H1 (cell line): Measurements from ENCODE around the gene VAV2. TPM values are rescaled to one million over a fixed set of nuclear protein-coding genes. Genes with fewer than 3 reads are reported as not detected.

Source experiments
- CTCF ChIA-PET: fragments of 300-600 bp; sonication (Branson Sonifier 250); formaldehyde crosslinking; loops from one replicate; lab custom pipeline; 2021; ENCODE audit not compliant: partially characterized antibody; lab: Charles Lee
- POLR2A ChIA-PET: fragments of 300-600 bp; sonication (Branson Sonifier 250); formaldehyde crosslinking; loops from one replicate; lab custom pipeline; 2021; ENCODE audit warnings: inconsistent platforms; ENCODE audit not compliant: partially characterized antibody; lab: Charles Lee
- DNase-seq, 2 experiments: peaks; one replicate each; pipeline versions ENCODE4 v3.0.0 to v3.0.0-alpha.2; 2010 to 2022; ENCODE audit warnings: low spot score in 2 of 2, low read depth in 1 of 2, mixed read lengths in 1 of 2
- FAIRE-seq: peaks from 2 replicates; lab custom pipeline; 2011; peaks lifted over from hg19 to GRCh38; lab: Jason Lieb, UNC
- H2AFZ ChIP-seq: 2 replicates; pipeline ENCODE4 v1.8.1; 2012; ENCODE audit warnings: low read length, inconsistent platforms
- H2AK5ac ChIP-seq: 2 replicates; pipeline ENCODE4 v1.6.1; 2013; ENCODE audit warnings: low read depth, low read length
- H2BK120ac ChIP-seq: replicated peaks from 2 replicates; pipeline ENCODE3; 2013; ENCODE audit warnings: low read depth, low read length, inconsistent platforms
- H2BK12ac ChIP-seq: 2 replicates; pipeline ENCODE4 v1.6.1; 2013; ENCODE audit warnings: low read depth, low read length
- H2BK15ac ChIP-seq: 2 replicates; pipeline ENCODE4 v1.6.1; 2013; ENCODE audit warnings: low read length
- H2BK20ac ChIP-seq: 2 replicates; pipeline ENCODE4 v1.6.1; 2013; ENCODE audit warnings: low read length
- H2BK5ac ChIP-seq: 2 replicates; pipeline ENCODE4 v1.6.1; 2013; ENCODE audit warnings: low read depth, low read length
- H3K14ac ChIP-seq: 2 replicates; pipeline ENCODE4 v1.6.1; 2013; ENCODE audit warnings: inconsistent platforms; ENCODE audit not compliant: insufficient read length
- H3K18ac ChIP-seq: 2 replicates; pipeline ENCODE4 v1.6.1; 2013; ENCODE audit warnings: low read length; ENCODE audit errors: extremely low read depth
- H3K23ac ChIP-seq: 2 replicates; pipeline ENCODE4 v1.6.1; 2013; ENCODE audit warnings: inconsistent platforms; ENCODE audit not compliant: insufficient read length
- H3K23me2 ChIP-seq: 2 replicates; pipeline ENCODE4 v1.6.1; 2013; ENCODE audit warnings: low read depth, low read length
- H3K27ac ChIP-seq: 2 replicates; pipeline ENCODE4 v1.6.1; 2011; ENCODE audit warnings: low read depth, low read length, inconsistent platforms
- H3K27me3 ChIP-seq, 4 experiments: replicated peaks in 1 of 4; 1 replicate in 1 of 4; 2 replicates in 3 of 4; pipeline versions ENCODE4 v1.6.1 to v1.8.1; 2011 to 2013; ENCODE audit warnings: low read length in 3 of 4, mild to moderate bottlenecking in 3 of 4, inconsistent platforms in 2 of 4, mixed read lengths in 2 of 4, moderate library complexity in 1 of 4; ENCODE audit not compliant: control insufficient read depth in 3 of 4, insufficient read depth in 3 of 4; ENCODE audit errors: extremely low read depth in 1 of 4
- H3K36me3 ChIP-seq, 4 experiments: 2 replicates each; pipeline versions ENCODE4 v1.6.1 to v1.8.1; 2011 to 2013; ENCODE audit warnings: mild to moderate bottlenecking in 4 of 4, low read length in 3 of 4, moderate library complexity in 2 of 4, control low read depth in 1 of 4, inconsistent platforms in 1 of 4; ENCODE audit not compliant: insufficient read depth in 4 of 4, control insufficient read depth in 2 of 4
- H3K4ac ChIP-seq: replicated peaks from 2 replicates; pipeline ENCODE3; 2013; ENCODE audit warnings: low read length, low read depth, mixed read lengths, inconsistent platforms; ENCODE audit not compliant: insufficient read length
- H3K4me1 ChIP-seq, 4 experiments: replicated peaks in 1 of 4; 1 replicate in 1 of 4; 2 replicates in 3 of 4; pipeline versions ENCODE4 v1.6.1 to v1.8.1; 2011 to 2013; ENCODE audit warnings: low read length in 3 of 4, inconsistent platforms in 2 of 4, mixed read lengths in 1 of 4; ENCODE audit not compliant: insufficient read depth in 4 of 4, control insufficient read depth in 3 of 4
- H3K4me2 ChIP-seq, 2 experiments: 2 replicates each; pipeline versions ENCODE4 v1.6.1 to v1.8.1; 2011 to 2013; ENCODE audit warnings: low read depth in 2 of 2, low read length in 2 of 2, control low read depth in 1 of 2, inconsistent platforms in 1 of 2, mild to moderate bottlenecking in 1 of 2; ENCODE audit not compliant: insufficient read depth in 1 of 2
- H3K4me3 ChIP-seq, 4 experiments: fragments of 200-600, 300-600 bp in 1 of 4; sonication (generic), shearing (Covaris generic), sonication (Bioruptor Twin) in 1 of 4; 2 replicates each; pipeline versions ENCODE4 v1.5.1 to v1.8.1; 2011 to 2016; ENCODE audit warnings: low read length in 4 of 4, low read depth in 3 of 4, control low read depth in 2 of 4, inconsistent platforms in 2 of 4, mild to moderate bottlenecking in 2 of 4, mixed read lengths in 1 of 4, moderate library complexity in 1 of 4; ENCODE audit not compliant: insufficient read depth in 2 of 4; ENCODE audit errors: extremely low read depth in 1 of 4
- H3K56ac ChIP-seq: replicated peaks from 2 replicates; pipeline ENCODE3; 2013; ENCODE audit warnings: low read depth, mild to moderate bottlenecking, mixed read lengths, low read length, inconsistent platforms; ENCODE audit not compliant: insufficient read length
- H3K79me1 ChIP-seq: 2 replicates; pipeline ENCODE4 v1.6.1; 2013; ENCODE audit warnings: low read depth, low read length, control low read depth
- H3K79me2 ChIP-seq, 2 experiments: 2 replicates each; pipeline versions ENCODE4 v1.6.1 to v1.8.1; 2012 to 2013; ENCODE audit warnings: low read length in 2 of 2, mild to moderate bottlenecking in 2 of 2, inconsistent platforms in 1 of 2; ENCODE audit not compliant: insufficient read depth in 2 of 2, control insufficient read depth in 1 of 2
- H3K9ac ChIP-seq, 4 experiments: replicated peaks in 1 of 4; 1 replicate in 1 of 4; 2 replicates in 3 of 4; pipeline versions ENCODE4 v1.6.1 to v1.8.1; 2011 to 2013; ENCODE audit warnings: low read depth in 3 of 4, low read length in 3 of 4, control low read depth in 2 of 4, mild to moderate bottlenecking in 2 of 4, moderate library complexity in 2 of 4, inconsistent platforms in 1 of 4; ENCODE audit errors: extremely low read depth in 1 of 4
- H3K9me3 ChIP-seq, 2 experiments: 2 replicates each; pipeline versions ENCODE4 v1.6.1 to v1.8.1; 2012 to 2013; ENCODE audit warnings: mild to moderate bottlenecking in 2 of 2, moderate library complexity in 2 of 2, control low read depth in 1 of 2, inconsistent platforms in 1 of 2, low read depth in 1 of 2, low read length in 1 of 2, mixed read lengths in 1 of 2; ENCODE audit not compliant: insufficient read depth in 2 of 2
- H4K20me1 ChIP-seq, 2 experiments: replicated peaks in 1 of 2; 2 replicates each; pipeline versions ENCODE3 to v1.8.1; 2011 to 2013; ENCODE audit warnings: inconsistent platforms in 2 of 2, low read length in 2 of 2, mild to moderate bottlenecking in 1 of 2; ENCODE audit not compliant: insufficient read depth in 2 of 2, control insufficient read depth in 1 of 2
- H4K5ac ChIP-seq: 2 replicates; pipeline ENCODE4 v1.6.1; 2013; ENCODE audit warnings: low read length, low read depth, mixed read lengths, inconsistent platforms; ENCODE audit not compliant: insufficient read length
- H4K8ac ChIP-seq: 2 replicates; pipeline ENCODE4 v1.8.0; 2013; ENCODE audit warnings: mild to moderate bottlenecking, moderate library complexity, low read length, inconsistent platforms; ENCODE audit not compliant: insufficient read depth; ENCODE audit errors: extremely low read depth
- H4K91ac ChIP-seq: replicated peaks from 2 replicates; pipeline ENCODE3; 2013; ENCODE audit warnings: low read length, mixed read lengths, inconsistent platforms; ENCODE audit not compliant: insufficient read length
- ATF2 ChIP-seq: IDR thresholded peaks from 2 replicates; pipeline ENCODE4 v1.6.1; 2012; ENCODE audit warnings: low read length, inconsistent platforms
- BCL11A ChIP-seq, 2 experiments: IDR thresholded peaks; one replicate each; pipeline ENCODE4 v1.6.1; 2011; ENCODE audit warnings: low read depth in 2 of 2, low read length in 2 of 2, mild to moderate bottlenecking in 2 of 2
- CHD1 ChIP-seq: IDR thresholded peaks from 2 replicates; pipeline ENCODE4 v1.6.1; 2012; ENCODE audit warnings: low read depth, low read length, improper control_type of control experiment
- EGR1 ChIP-seq: IDR thresholded peaks from 2 replicates; pipeline ENCODE4 v1.6.1; 2011; ENCODE audit warnings: low read depth, low read length, borderline replicate concordance
- GABPA ChIP-seq: IDR thresholded peaks from 2 replicates; pipeline ENCODE4 v1.6.1; 2011; ENCODE audit warnings: mild to moderate bottlenecking, low read length, moderate library complexity, borderline replicate concordance; ENCODE audit not compliant: insufficient read depth
- MAFK ChIP-seq: IDR thresholded peaks from 2 replicates; pipeline ENCODE4 v1.6.1; 2012; ENCODE audit warnings: low read depth, mild to moderate bottlenecking, improper control_type of control experiment, low read length
- POLR2A ChIP-seq, 2 experiments: IDR thresholded peaks; 1 replicate in 1 of 2; 2 replicates in 1 of 2; pipeline ENCODE4 v1.6.1; 2011; ENCODE audit warnings: low read depth in 2 of 2, low read length in 2 of 2, mild to moderate bottlenecking in 2 of 2; ENCODE audit errors: control extremely low read depth in 1 of 2
- RFX5 ChIP-seq: IDR thresholded peaks from 2 replicates; pipeline ENCODE4 v1.6.1; 2011; ENCODE audit warnings: low read depth, low read length, improper control_type of control experiment, borderline replicate concordance
- SAP30 ChIP-seq: fragments of 300-600 bp; sonication (generic); IDR thresholded peaks from 2 replicates; pipeline ENCODE4 v1.7.1; 2012; ENCODE audit warnings: low read length, moderate library complexity, mild to moderate bottlenecking, inconsistent platforms; ENCODE audit not compliant: insufficient read depth, insufficient replicate concordance
- TAF1 ChIP-seq: IDR thresholded peaks from 2 replicates; pipeline ENCODE4 v1.6.1; 2011; ENCODE audit warnings: mild to moderate bottlenecking, low read depth, low read length
- TAF7 ChIP-seq: optimal IDR thresholded peaks from 2 replicates; pipeline ENCODE3; 2011; ENCODE audit warnings: low read depth, mild to moderate bottlenecking, inconsistent platforms, low read length, moderate library complexity, borderline replicate concordance
- TEAD4 ChIP-seq: IDR thresholded peaks from 2 replicates; pipeline ENCODE4 v1.6.1; 2012; ENCODE audit warnings: low read depth, low read length, inconsistent platforms, mixed read lengths
- WGBS, 2 experiments: shearing (Covaris generic) in 1 of 2; methylation state at CpG; one replicate each; pipeline versions ENCODE4 v1.1.6 to v1.1.7; 2013 to 2015; ENCODE audit warnings: low lambda C conversion rate in 2 of 2, mixed read lengths in 2 of 2, inconsistent platforms in 1 of 2, low coverage in 1 of 2, missing lambda C conversion rate in 1 of 2; ENCODE audit not compliant: insufficient replicate concordance in 2 of 2, insufficient coverage in 1 of 2, insufficient read length in 1 of 2; ENCODE audit errors: extremely low coverage in 1 of 2, missing lambda C conversion rate in 1 of 2; 5-methylcytosine and 5-hydroxymethylcytosine counted together
- polyA plus RNA-seq, 7 experiments: library from polyadenylated mRNA; depleted of rRNA in 3 of 7; stranded (reverse) in 5 of 7; unstranded in 2 of 7; fragments of >200 nt in 5 of 7; fragments of 200-250 nt in 2 of 7; gene quantifications; 1 replicate in 5 of 7; 2 replicates in 1 of 7; 4 replicates in 1 of 7; pipeline versions ENCODE4 v1.2.1 to v1.2.3, GENCODE V29; 2011 to 2013; ENCODE audit warnings: missing spikeins in 2 of 7, mixed read lengths in 2 of 7
- total RNA-seq: library from RNA; stranded (reverse); fragmentation: NEBNext Ultra II Directional; extraction: Animal tissue kit (Norgen Biotek cat#: 25700); gene quantifications from 2 replicates; pipeline ENCODE4 v1.2.1, GENCODE V29; 2021

VAV2 gene
- total and polyA plus RNA-seq, 2 of the 8 experiments (the other 6 are each of a cell fraction or from before 2014, with no cell fraction given): 13.6 to 37.6 TPM

- FAIRE-seq (no peak), DNase-seq (no peak)
- H3K23me2 ChIP-seq: no peaks in the 10 kb centered on the region
- peaks cover 1 to 17% of the 10 kb centered on the region in 2 experiments for H4K20me1 ChIP-seq
- POLR2A ChIA-PET: interaction anchor here (1.1 kb wide), 1 partner anchor 288 kb away, joined by 5 read pairs; the partner anchor contains the start of gene RNU6ATAC
- no peaks in the 10 kb centered on the region for H3K27me3 ChIP-seq
- no peak overlapping the region for H2BK20ac ChIP-seq
- 0 out of 2 replicates have a peak overlapping the region, but pooled peaks have one; percentile 72 for H2AK5ac ChIP-seq
- CTCF ChIA-PET: interaction anchor here (0.6 to 5.8 kb wide), 28 partner anchors 9 to 252 kb away, joined by 3 to 41 read pairs (median 5); no protein-coding TSS in a partner anchor
- peak overlapping the region; percentile 68; the same call in 1 of the 2 replicates for H4K8ac ChIP-seq
- WGBS, 2 experiments: 94% methylated on average over 12 of the region's 13 CpGs; no CpG with 5 or more reads in 1 of the 2 experiments
- no peaks in the 10 kb centered on the region for H3K9me3 ChIP-seq
- no peak overlapping the region for H2AFZ ChIP-seq
- H3K36me3 ChIP-seq: no peaks in the 10 kb centered on the region
- H3K27ac ChIP-seq: no peak overlapping the region; the same call in 1 of the 2 replicates
- H3K23ac ChIP-seq: no peak overlapping the region
- H3K18ac ChIP-seq: no peak overlapping the region; the same call in 1 of the 2 replicates
- H3K4me2 ChIP-seq: no peak overlapping the region
- peaks cover 0 to 13% (median 3%) of the 10 kb centered on the region in 4 experiments; a peak in 5 of 7 replicates for H3K4me1 ChIP-seq
- H3K79me1 ChIP-seq: peaks cover 13% of the 10 kb centered on the region
- H2BK15ac ChIP-seq: no peak overlapping the region
- no peak overlapping the region for H3K4ac ChIP-seq
- no peak overlapping the region for H3K14ac ChIP-seq
- peaks cover 0 to 45% of the 10 kb centered on the region in 2 experiments; a peak in 2 of 4 replicates for H3K79me2 ChIP-seq
- H4K91ac ChIP-seq: no peak overlapping the region
- H4K5ac ChIP-seq: no peak overlapping the region
- peak overlapping the region; percentile 52; the same call in 1 of the 2 replicates for H2BK5ac ChIP-seq
- no peak overlapping the region for H3K4me3 ChIP-seq
- H2BK120ac ChIP-seq: no peak overlapping the region
- H3K56ac ChIP-seq: no peak overlapping the region
- no peak overlapping the region for H2BK12ac ChIP-seq
- no peak overlapping the region for H3K9ac ChIP-seq
- TF ChIP-seq EGR1 (no peak), RFX5 (no peak), TAF7 (no peak), BCL11A (IDR thresholded peaks at IDR 0.05; ENCODE audit: low read depth in 2 of 2, low read length in 2 of 2) (no peak), TEAD4 (no peak), ATF2 (no peak), MAFK (no peak), POLR2A (IDR thresholded peaks at IDR 0.05; ENCODE audit: control extremely low read depth in 1 of 2, low read depth in 2 of 2, low read length in 2 of 2) (no peak), TAF1 (no peak), GABPA (no peak), SAP30 (no peak), CHD1 (no peak)
These were observed 115.3 kb downstream of the VAV2 start for GRCh38 chr9:133876836-133877235.
